Retinal pigment epithelial cell (primary cell): ENCODE results near the gene BAHCC1.

Experiments
- DNase-seq: peaks from one replicate; pipeline ENCODE4 v3.0.0-alpha.2; 2010; ENCODE audit warnings: low read depth
- H3K4me3 ChIP-seq: 2 replicates; pipeline ENCODE4 v1.5.1; 2011; ENCODE audit warnings: mild to moderate bottlenecking, low read length, control low read depth, moderate library complexity
- TF ChIP-seq, protein P1 (sequence below): conservative IDR thresholded peaks from 2 replicates; pipeline ENCODE4 v1.5.1; 2011; ENCODE audit warnings: low read depth, low read length, control low read depth, inconsistent platforms

The BAHCC1 gene

DNA sequence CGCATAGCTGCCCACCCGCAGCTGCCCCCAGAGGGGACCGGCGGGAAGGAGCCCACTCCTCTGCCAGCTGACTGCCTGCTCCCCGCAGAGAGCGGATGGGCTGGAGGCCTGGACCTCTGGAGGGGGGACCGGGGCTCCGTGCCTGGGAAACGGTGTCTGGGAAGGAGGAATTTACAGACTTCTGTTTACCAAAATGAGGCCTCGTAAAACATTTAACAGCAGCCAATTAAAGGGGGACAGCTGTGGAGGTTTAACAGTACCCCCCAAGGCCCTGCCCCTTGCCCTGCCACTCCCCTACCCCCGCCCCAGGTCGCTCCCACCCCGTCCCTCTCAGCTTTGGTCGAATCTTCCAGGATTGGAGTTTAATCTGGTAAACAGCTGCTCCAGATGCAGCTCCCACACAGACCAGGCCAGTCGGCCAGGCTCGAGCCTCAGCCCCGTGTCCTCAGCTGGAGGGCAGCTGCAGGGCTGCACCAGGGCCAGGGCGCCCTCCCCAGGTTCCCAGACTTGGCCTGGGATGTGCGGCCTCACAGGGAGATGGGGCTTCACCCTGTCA is 41.1 kb downstream of the BAHCC1 start:
- TF ChIP-seq, protein P1, sequence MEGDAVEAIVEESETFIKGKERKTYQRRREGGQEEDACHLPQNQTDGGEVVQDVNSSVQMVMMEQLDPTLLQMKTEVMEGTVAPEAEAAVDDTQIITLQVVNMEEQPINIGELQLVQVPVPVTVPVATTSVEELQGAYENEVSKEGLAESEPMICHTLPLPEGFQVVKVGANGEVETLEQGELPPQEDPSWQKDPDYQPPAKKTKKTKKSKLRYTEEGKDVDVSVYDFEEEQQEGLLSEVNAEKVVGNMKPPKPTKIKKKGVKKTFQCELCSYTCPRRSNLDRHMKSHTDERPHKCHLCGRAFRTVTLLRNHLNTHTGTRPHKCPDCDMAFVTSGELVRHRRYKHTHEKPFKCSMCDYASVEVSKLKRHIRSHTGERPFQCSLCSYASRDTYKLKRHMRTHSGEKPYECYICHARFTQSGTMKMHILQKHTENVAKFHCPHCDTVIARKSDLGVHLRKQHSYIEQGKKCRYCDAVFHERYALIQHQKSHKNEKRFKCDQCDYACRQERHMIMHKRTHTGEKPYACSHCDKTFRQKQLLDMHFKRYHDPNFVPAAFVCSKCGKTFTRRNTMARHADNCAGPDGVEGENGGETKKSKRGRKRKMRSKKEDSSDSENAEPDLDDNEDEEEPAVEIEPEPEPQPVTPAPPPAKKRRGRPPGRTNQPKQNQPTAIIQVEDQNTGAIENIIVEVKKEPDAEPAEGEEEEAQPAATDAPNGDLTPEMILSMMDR: no peak
- no peak for DNase-seq
- H3K4me3 ChIP-seq: no peak overlapping the region

DNA sequence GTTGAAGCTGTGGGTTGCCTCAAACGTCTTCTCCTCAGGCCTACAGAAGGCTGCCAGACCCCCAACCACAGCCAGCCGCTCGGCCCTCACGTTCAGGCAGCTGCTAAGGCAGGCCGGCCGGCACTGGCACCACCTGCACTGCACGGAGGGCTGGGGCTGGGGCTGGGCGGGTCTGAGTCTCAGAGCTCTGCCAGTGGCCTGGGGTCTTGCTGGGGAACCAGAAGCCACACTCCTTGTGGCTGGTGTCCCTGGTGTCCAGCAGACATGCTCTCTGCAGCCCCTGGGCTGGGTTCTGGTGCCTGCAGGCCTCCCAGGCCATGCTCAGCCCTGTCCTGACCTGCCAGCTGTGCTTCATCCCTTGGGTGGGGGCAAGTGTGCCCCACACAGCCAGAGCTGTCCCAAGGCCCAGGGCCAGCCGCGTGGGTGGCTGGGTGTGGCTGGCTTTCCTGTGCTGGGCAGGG is 42.0 kb downstream of the BAHCC1 start:
- DNase-seq: no peak
- no peak overlapping the region for H3K4me3 ChIP-seq
- TF ChIP-seq, protein P1: no peak

DNA sequence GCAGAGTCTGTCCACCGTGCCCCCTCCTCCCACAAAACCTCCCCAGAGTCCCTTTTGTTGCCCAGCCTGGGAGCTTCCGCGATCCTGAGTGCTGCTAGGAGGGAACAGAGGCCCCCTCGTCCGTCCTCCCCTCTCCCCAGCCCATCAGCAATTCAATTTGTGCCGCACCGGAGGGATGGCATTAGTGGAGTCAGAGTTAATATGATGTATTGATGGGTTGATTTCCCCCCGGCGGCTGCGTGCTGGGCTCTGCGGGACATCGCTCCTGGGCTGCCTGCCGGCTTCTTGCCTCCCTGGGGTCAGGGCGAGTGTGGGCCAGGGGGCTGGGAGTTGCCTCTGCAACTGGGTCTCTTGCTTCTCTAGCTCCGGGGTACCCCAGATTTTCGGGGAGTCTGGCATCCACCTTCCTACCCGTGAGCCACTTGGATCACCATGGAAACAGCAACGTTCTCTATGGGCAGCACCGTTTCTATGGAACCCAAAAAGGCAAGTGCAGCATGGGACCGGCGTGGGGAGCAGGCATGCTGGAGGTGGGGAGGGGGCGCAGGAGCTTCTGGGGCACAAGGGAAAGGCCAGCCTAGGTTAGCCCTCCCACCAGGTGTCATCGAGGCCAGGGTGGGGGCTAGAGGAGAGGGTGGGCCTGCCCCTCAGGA is 42.9 kb downstream of the BAHCC1 start:
- H3K4me3 ChIP-seq: no peak overlapping the region
- TF ChIP-seq, protein P1: no peak
- no peak for DNase-seq

DNA sequence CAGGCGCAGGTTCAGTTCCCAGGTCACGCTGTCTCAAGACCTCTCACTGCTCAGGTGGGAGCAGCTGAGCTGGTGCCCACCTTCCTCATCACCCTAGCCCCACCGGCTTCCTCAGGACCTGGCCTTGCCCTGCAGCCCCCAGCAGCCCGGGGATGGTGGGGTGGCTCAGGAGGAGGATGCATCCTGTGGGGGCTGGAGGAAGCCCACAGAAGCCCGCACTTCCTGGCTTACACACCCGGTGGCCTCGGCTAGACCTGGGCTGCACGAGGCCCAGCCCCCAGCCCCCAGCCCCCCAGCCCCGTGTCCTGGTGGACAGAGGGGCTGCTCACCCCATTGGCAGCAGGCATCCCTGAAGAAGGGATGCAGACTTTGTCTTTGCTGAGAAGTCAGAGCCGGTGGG is 43.4 kb downstream of the BAHCC1 start:
- no peak for DNase-seq
- TF ChIP-seq, protein P1: no peak
- H3K4me3 ChIP-seq: no peak overlapping the region

DNA sequence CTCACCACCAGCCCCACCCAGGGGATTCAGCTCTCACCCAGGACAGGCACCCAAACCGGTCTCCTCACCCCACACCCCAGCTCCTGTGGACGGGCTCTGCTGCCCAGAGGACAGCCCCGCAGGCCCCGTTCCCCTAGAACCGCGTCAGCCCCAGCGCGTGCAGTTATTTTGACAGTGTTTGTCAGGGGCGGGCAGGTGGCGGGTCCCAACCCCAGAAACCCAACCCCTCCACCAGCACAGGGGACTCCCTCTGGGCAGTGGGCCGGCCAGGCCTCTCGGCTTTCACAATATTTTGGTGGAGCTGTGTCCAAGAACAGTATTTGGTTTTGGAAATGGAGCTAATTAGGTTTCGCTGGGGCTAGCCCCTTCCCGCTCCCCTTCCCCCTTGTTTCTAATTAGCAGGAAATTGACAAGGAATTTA is 44.8 kb downstream of the BAHCC1 start:
- TF ChIP-seq, protein P1: no peak
- no peak for DNase-seq
- H3K4me3 ChIP-seq: no peak overlapping the region

DNA sequence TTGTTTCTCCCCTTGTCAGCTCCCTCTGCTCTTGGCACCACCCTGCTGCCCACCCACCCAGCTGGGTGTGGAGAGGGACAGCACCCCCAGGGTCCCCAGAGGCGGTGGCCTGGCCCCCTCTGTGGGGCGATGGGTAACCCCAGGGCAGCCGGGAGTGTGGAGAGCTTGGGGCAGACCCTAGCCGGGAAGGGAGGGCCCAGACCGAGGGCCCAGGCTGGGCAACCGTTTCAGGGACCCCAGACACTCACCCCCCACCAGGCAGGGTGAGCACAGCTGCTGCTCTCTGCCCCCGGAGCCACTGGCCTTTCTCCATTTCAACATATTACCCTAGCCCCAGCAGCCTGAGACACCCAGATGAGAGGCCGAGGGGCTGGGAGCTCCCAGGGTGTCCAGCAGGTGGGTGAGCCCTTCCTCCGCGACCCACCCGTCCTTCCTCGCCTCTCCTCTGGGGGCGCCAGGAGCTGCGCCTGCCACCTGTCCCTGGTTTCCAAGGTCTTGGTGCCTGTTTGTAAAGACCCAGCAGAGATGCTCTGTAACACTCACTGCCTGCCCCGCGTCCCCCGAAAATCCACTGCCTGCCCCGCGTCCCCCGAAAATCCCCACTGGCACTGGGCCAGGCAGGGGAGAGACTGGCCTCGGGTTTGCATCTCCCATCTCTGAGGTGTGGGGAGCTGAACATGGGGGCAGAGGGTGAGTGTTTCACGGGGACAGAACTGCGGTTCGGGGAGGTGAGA is 45.4 kb downstream of the BAHCC1 start:
- no peak for DNase-seq
- H3K4me3 ChIP-seq: no peak overlapping the region
- TF ChIP-seq, protein P1: peak; percentile 71

- H3K4me3 ChIP-seq: no peak overlapping the region
- TF ChIP-seq, protein P1: no peak
- DNase-seq: no peak
These were observed 47.5 kb downstream of the BAHCC1 start for GRCh38 chr17:81442791-81443190.
